Activated CD4-positive, alpha-beta T cell treated with anti-CD3 and anti-CD28 coated beads, Interleukin-2, amount 10 ng/mL, durations not matched to agents 24 days and 14 days (primary cell): ENCODE data around the gene PI4K2A. TPM values are rescaled to one million over a fixed set of nuclear protein-coding genes. Genes with fewer than 3 reads are reported as not detected.

Experiments
- DNase-seq: peaks from one replicate; pipeline ENCODE4 v3.0.0; 2022
- H3K27ac Mint-ChIP-seq: one replicate; pipeline ENCODE4 v1.8.0; 2022; ENCODE audit warnings: mild to moderate bottlenecking, mixed read lengths
- H3K27me3 Mint-ChIP-seq: one replicate; pipeline ENCODE4 v1.8.0; 2022; ENCODE audit warnings: mixed read lengths
- H3K36me3 Mint-ChIP-seq: one replicate; pipeline ENCODE4 v1.8.0; 2022; ENCODE audit warnings: low read depth, mild to moderate bottlenecking, mixed read lengths
- H3K4me1 Mint-ChIP-seq: one replicate; pipeline ENCODE4 v1.8.0; 2021; ENCODE audit warnings: mixed read lengths
- H3K4me3 Mint-ChIP-seq: one replicate; pipeline ENCODE4 v1.8.0; 2022; ENCODE audit warnings: mild to moderate bottlenecking, moderate library complexity, mixed read lengths
- H3K9me3 Mint-ChIP-seq: one replicate; pipeline ENCODE4 v1.8.0; 2021; ENCODE audit warnings: mixed read lengths
- intact Hi-C: fragments of 100-400 bp; cut with micrococcal nuclease; formaldehyde crosslinking; loops from one replicate; pipeline ENCODE4 v1.15.1; 2023
- total RNA-seq: library from RNA; stranded (reverse); gene quantifications from 2 replicates; pipeline ENCODE4 v1.2.3, GENCODE V29; 2022

The PI4K2A gene
- total RNA-seq = 17.8 TPM in 2 replicates

DNA sequence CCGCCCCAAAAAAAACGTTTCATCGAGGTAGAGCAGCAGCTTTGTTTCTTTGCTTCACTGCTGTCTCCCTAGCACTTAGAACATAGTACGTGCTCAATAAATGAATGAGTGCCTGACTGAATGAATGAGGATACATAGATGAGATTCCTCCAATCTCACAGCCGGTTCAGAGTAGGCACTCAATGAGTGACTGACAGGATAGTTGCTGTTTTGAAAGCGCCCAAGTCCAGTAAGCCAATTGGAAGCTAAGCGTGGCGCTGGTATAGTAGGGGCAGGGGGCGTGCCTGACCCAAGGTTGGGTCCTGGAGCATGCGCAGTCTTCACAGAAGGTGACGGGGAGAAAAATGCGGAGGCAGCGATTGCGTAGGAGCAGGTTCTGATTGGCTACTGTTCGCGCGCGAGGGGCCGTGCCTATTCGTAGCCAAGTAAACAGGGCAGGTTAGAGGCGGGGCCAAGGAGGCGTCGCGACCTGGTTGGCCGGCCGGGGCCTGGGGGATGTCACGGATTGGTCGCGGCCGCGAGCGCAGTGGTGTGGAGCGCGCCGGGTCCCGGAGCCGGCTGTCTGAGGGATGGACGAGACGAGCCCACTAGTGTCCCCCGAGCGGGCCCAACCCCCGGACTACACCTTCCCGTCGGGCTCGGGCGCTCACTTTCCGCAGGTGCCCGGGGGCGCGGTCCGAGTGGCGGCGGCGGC lies at the start of gene PI4K2A:
Gene PI4K2A (plus strand): TSS at position 498 of the 694 bp plus-strand sequence. CDS start 72 bp downstream, at position 570.
- H3K4me1 Mint-ChIP-seq = peaks cover 23% of the 10 kb centered on the region
- intact Hi-C loops = loop anchor here (1.0 to 10.0 kb wide), 6 partner anchors 9 to 1056 kb away; partner anchors contain the start of genes AVPI1, MMS19, PGAM1 and TM9SF3
- peak; percentile 100 for DNase-seq
- H3K27ac Mint-ChIP-seq = peak within 1 kb of the TSS; percentile 90
- H3K9me3 Mint-ChIP-seq = no peaks in the 10 kb centered on the region
- peak within 1 kb of the TSS; percentile 95 for H3K4me3 Mint-ChIP-seq
- H3K27me3 Mint-ChIP-seq = peaks cover 3% of the 10 kb centered on the region
- H3K36me3 Mint-ChIP-seq = peaks cover 18% of the 10 kb centered on the region

DNA sequence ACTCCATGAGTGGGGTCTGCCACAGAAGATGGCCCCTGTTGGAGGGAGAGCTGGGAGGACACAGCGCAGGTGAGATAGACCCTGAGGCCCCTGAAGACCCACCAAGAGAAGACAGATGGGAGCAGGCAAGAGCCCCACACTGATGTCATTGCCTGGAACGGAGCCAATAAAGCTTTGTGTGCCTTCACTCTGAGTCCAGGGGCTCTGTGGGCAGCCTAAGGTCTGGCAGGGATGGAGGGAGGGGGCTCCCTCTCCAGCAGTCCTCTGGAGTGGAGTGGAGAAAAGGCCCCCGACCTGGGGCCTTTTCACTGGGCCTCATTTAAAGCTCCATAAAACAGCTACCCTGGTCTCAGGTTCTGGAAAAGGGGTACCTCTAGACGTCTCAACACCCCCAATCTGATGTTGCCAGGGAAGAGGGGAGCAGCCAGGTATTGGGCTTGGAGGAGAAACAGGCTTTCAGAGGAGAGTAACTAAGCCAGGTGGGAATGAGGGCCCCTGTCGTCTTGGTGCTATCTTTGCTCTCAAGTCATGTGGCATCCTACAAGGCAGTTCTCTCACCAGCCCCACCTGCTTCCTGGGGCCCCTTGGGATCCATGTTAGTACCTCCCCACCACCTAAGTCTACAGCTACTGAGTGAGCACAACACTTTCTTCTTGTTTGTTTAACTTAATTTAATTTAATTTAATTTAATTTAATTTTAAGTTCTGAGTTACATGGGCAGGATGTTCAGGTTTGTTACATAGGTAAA lies 49.5 kb upstream of the PI4K2A start:
- H3K36me3 Mint-ChIP-seq = no peaks in the 10 kb centered on the region
- no peak overlapping the region for H3K4me3 Mint-ChIP-seq
- H3K27me3 Mint-ChIP-seq = no peaks in the 10 kb centered on the region
- intact Hi-C loops = no loop called here
- DNase-seq = no peak
- H3K9me3 Mint-ChIP-seq = no peaks in the 10 kb centered on the region
- peaks cover 2% of the 10 kb centered on the region for H3K4me1 Mint-ChIP-seq
- H3K27ac Mint-ChIP-seq = no peak overlapping the region

DNA sequence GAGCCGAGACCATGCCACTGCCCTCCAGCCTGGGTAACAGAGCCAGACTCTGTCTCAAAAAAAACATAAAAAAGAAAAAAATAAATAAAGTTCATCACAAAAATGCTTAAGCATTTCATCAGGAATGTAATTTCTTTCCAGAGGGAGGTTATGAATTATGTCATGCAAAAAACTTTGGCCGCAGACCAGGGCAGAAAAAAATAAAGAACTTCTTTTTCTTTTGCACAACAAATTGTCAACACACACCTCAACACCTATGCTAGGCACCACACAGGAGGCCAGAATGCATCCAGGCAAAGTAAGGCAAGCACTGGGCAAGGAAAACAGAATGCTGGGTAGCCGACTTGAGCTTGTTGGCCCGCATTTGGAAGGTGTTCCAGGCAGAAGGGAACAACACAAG lies 47.0 kb upstream of the PI4K2A start:
- Mint-ChIP-seq H3K36me3 (no peaks in the 10 kb centered on the region), H3K4me1 (peaks cover 2% of the 10 kb centered on the region), H3K27ac (no peak overlapping the region), H3K4me3 (no peak overlapping the region), H3K27me3 (no peaks in the 10 kb centered on the region), H3K9me3 (no peaks in the 10 kb centered on the region)
- DNase-seq = no peak
- intact Hi-C loops = no loop called here

DNA sequence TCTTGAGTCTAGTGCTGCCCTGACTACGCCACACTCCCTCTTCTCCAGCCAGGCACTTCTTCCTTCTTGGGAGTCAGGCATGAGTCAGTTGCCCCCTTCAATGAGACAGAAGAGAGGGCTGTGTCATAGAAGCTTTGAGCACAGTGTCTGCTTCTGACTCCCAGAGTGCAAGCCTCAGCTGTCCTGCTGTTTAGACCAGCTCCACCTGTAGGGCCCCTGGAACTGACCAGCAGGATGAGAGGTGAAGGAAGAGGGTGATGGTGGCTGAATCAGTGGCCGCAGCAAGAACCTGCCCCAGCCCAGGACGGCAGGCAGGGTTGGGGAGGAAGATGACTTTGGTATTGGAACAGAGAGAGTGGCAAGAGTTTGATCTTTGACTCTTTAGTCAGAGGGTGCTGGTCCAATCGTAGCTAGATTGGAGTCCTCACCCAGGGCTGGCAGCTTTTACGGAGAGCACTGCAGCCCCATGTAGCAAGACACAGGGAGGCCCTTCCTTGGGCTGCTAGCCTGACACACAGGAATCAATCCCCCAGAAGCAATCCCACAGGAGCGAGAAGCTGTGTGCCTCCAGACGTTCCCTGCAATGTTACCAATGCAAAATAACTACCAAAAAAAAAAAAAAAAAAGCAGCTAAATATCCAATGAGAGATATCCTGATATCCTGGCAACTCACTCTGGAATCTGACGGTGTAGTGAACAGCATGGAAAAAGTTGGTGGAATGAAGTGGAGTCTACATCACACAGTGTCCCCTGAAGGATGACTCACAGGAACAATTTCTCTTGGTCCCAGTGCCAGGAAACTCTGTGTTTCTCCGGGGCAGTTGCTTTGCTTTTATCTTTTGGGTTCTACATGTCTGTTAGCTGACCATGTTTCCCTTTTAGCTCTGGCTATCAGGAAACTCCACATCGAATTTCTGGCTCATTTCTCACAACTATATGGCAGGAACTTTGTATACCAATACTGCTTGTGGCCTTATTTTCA lies 44.1 kb upstream of the PI4K2A start:
- H3K9me3 Mint-ChIP-seq = no peaks in the 10 kb centered on the region
- H3K36me3 Mint-ChIP-seq = no peaks in the 10 kb centered on the region
- intact Hi-C loops = no loop called here
- no peaks in the 10 kb centered on the region for H3K4me1 Mint-ChIP-seq
- no peaks in the 10 kb centered on the region for H3K27me3 Mint-ChIP-seq
- H3K27ac Mint-ChIP-seq = no peak overlapping the region
- no peak for DNase-seq
- no peak overlapping the region for H3K4me3 Mint-ChIP-seq

DNA sequence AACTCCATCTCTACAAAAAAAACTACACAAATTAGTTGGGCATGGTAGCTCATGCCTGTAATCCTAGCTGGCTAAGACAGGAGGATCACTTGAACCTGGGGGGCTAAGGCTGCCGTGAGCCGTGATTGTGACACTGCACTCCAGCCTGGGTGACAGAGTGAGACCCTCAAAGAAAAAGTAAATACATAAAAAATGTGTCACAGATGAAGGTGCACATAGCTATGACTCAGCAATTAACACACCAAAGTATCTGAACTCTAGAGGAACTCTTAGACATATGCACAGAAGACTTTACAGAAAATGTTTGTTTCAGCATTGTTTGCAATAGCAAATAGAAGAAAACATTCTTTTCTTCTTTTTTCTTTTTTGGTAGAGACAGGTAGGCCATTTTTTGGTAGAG lies 42.7 kb upstream of the PI4K2A start:
- Mint-ChIP-seq H3K4me1 (no peaks in the 10 kb centered on the region), H3K9me3 (no peaks in the 10 kb centered on the region), H3K27ac (no peak overlapping the region), H3K27me3 (no peaks in the 10 kb centered on the region), H3K36me3 (no peaks in the 10 kb centered on the region), H3K4me3 (no peak overlapping the region)
- no peak for DNase-seq
- intact Hi-C loops = no loop called here

DNA sequence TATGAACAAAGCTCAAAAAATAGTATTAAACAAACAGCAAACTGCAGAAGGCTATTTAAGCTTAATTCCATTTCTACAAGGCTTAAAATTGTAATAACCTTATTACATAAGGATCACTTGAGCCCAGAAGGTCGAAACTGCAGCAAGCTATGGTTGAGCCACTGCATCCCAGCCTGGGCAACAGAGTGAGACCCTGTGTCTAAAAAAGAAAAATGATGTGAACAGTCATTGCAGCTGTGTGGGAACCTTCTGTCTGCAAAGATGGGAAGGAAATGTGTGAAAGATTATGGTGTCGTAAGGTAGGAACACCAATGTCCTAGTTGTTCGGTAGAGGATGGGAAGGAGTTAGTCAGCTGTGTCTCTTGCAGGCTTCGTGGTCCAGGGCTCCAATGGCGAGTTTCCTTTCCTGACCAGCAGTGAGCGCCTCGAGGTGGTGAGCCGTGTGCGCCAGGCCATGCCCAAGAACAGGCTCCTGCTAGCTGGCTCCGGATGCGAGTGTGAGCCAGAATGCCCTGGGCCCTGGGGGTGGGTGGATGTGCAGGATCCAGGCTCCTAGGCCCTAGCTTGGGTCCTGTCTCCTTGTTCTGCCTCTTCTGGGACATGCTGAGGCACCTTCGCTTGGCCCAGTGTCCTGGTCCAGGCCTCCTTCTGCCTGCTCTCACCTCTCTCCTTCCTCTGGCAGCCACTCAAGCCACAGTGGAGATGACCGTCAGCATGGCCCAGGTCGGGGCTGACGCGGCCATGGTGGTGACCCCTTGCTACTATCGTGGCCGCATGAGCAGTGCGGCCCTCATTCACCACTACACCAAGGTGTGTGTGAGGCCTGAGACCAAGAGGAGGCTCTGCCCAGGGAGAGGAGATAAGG lies 41.8 kb upstream of the PI4K2A start:
- Mint-ChIP-seq H3K4me3 (no peak overlapping the region), H3K9me3 (no peaks in the 10 kb centered on the region), H3K4me1 (no peaks in the 10 kb centered on the region), H3K27ac (no peak overlapping the region), H3K36me3 (no peaks in the 10 kb centered on the region), H3K27me3 (no peaks in the 10 kb centered on the region)
- DNase-seq = no peak
- intact Hi-C loops = no loop called here

DNA sequence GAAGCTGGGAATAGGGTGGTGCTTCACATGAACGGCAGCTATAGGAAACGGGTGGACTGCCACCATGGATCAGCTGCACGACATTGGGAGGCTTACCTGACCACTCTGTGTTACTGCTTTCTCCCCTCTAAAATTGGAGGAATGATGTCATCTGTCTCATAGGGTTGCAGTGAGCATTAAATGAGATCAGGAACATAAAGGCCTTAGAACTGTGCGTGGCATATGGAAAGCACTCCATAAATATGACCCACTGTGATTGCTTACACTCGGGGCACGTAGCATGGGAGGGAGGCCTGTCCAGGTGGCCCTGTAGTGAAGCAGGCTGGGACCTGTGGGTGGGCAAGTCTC lies 41.2 kb upstream of the PI4K2A start:
- no peaks in the 10 kb centered on the region for H3K36me3 Mint-ChIP-seq
- no peak for DNase-seq
- intact Hi-C loops = no loop called here
- H3K27ac Mint-ChIP-seq = no peak overlapping the region
- no peaks in the 10 kb centered on the region for H3K4me1 Mint-ChIP-seq
- no peaks in the 10 kb centered on the region for H3K9me3 Mint-ChIP-seq
- no peak overlapping the region for H3K4me3 Mint-ChIP-seq
- no peaks in the 10 kb centered on the region for H3K27me3 Mint-ChIP-seq

DNA sequence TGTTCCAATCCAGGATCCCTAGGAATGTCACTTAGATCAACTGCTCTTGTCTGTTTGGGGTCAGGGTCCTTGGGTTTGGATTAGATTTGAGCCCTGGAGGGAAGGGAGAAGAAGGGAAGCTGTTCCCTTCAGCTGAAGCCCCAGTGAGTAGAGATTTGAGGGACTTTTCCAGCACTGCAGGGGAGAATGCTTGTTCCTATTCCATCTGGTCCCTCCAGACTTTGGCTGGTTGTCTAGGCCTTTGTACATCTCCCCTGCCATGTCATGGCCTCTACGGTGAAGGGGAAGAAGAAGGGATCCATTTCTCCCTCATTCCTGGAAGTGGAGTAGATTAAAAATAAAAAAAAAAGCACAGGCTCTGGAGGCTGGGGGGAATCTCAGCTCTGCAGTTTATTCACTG lies 39.9 kb upstream of the PI4K2A start:
- intact Hi-C loops = no loop called here
- H3K4me3 Mint-ChIP-seq = no peak overlapping the region
- no peak for DNase-seq
- no peaks in the 10 kb centered on the region for H3K9me3 Mint-ChIP-seq
- peaks cover 2% of the 10 kb centered on the region for H3K27me3 Mint-ChIP-seq
- no peaks in the 10 kb centered on the region for H3K36me3 Mint-ChIP-seq
- no peak overlapping the region for H3K27ac Mint-ChIP-seq
- H3K4me1 Mint-ChIP-seq = no peaks in the 10 kb centered on the region

DNA sequence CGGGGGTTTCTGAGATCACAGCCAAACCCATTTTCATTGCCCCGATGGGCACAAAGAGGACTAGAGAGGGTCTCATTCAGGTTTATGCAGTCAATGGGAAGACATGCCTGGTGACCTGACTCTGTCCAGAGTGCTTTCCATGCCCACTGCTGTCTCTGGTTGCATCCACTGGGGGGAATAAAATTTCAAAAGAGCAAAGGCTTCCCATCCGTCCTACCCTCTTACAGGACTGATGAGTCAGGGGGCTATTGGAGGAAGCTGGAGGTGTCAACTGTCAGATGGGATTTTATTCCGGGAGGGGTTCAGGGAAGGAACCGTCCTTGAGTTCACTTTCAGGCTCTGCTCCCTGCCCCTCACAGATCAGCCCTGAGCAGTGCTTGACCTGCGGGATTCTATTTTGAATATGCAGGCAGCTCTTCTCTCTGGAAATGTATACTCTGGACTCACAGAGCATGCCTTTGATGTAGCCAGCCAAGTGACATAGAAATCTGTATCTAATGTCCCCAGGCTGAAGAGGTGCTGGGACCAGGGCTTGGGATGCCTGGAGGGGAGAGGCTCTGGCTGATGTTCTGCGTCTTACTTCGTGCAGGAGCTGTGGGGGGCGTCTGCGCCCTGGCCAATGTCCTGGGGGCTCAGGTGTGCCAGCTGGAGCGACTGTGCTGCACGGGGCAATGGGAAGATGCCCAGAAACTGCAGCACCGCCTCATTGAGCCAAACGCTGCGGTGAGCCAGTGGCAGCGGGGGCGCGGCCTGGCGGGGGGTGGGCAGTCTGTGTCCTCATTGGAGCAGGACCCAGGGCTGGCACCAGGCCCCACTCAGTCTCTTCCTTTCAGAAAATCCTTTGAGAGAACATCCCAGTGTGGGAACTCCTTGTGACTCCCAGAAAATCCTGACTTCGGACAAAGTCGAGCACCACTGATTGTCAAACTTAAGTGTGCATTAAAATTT lies 38.9 kb upstream of the PI4K2A start:
- Mint-ChIP-seq H3K9me3 (no peaks in the 10 kb centered on the region), H3K4me3 (no peak overlapping the region), H3K27me3 (peaks cover 3% of the 10 kb centered on the region), H3K27ac (no peak overlapping the region), H3K4me1 (no peaks in the 10 kb centered on the region), H3K36me3 (no peaks in the 10 kb centered on the region)
- intact Hi-C loops = no loop called here
- no peak for DNase-seq

DNA sequence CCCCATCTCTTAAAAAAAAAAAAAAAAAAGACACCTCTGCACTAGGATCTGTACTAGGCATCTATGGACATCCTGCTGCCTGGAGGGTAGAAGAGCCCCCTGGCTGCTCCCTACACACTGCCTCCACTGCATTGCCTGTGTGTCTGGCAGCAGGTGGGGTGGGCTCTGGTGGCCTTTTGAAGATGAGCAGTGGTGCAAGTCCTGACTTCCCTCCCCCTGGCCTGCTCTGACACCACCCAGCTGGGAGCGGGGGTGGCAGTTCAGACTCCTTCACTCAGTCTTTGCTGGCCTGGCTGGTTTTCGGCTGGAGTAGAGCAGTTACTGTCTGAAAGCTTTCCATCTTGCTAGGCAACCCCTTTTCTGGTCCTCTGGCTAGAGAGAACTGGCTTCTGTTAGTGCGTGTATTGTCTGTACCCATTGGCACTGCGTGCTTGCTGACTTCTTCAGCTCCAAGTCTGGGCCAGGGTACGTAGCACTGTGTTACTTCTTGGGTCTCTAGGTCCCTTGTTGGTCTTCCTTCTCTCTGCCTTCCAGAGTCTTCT lies 33.3 kb upstream of the PI4K2A start:
- Mint-ChIP-seq H3K9me3 (no peaks in the 10 kb centered on the region), H3K4me3 (no peak overlapping the region), H3K4me1 (no peaks in the 10 kb centered on the region), H3K27me3 (peaks cover 5% of the 10 kb centered on the region), H3K36me3 (no peaks in the 10 kb centered on the region), H3K27ac (no peak overlapping the region)
- intact Hi-C loops = no loop called here
- no peak for DNase-seq

DNA sequence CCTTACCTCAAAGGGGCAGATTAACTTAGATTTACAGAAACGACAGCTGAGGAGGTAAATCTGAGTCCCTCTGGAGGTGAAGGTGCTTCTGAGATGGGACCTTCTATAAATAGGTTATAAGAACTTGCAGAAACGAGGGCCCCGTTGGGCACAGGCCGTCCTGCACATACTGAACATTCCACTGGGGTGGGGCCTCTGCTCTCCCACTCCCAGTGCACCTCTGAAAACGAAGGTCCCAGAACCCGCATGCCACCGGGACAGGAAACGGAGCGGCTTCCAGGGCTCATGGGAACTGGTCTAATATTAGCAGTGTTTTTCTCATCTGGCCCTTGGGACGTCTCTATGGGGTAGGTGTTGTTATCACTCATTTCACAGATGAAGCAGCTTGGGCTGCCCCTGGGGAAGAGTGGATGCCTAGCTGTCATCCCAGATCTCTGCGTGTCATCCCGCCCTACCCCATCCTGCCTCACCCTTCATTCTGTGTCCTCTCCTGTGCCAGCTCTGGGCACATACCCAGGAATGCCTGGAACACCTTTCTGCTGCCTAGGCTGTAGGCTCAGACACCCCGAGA lies 31.4 kb upstream of the PI4K2A start:
- H3K27ac Mint-ChIP-seq = no peak overlapping the region
- H3K27me3 Mint-ChIP-seq = peaks cover 5% of the 10 kb centered on the region
- no peaks in the 10 kb centered on the region for H3K9me3 Mint-ChIP-seq
- no peak overlapping the region for H3K4me3 Mint-ChIP-seq
- DNase-seq = no peak
- no peaks in the 10 kb centered on the region for H3K36me3 Mint-ChIP-seq
- intact Hi-C loops = no loop called here
- H3K4me1 Mint-ChIP-seq = no peaks in the 10 kb centered on the region

DNA sequence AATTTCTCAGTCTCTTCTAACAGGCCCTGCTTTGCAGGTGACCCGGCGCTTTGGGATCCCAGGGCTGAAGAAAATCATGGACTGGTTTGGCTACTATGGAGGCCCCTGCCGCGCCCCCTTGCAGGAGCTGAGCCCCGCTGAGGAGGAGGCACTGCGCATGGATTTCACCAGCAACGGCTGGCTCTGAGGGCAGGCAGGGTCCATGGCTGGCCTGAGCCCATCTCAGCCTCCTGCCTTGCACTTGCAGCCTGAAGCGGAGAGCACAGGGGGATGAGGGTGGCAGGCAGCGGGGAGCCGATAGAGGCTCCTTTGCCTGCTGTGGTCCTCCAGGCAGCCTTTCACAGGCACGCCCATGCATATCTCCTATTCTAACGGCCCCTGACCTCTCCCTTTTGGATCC lies 29.0 kb upstream of the PI4K2A start:
- Mint-ChIP-seq H3K27ac (no peak overlapping the region), H3K36me3 (no peaks in the 10 kb centered on the region), H3K4me3 (no peak overlapping the region), H3K27me3 (peaks cover 3% of the 10 kb centered on the region), H3K9me3 (no peaks in the 10 kb centered on the region), H3K4me1 (no peaks in the 10 kb centered on the region)
- intact Hi-C loops = no loop called here
- no peak for DNase-seq
